ENCODE data around the gene ATG5.

- TF ChIP-seq POLR2A (IDR thresholded peaks at IDR 0.05), result no peak
- TF ChIP-seq CTCF (IDR thresholded peaks at IDR 0.05), result no peak
Measured at GRCh38 chr6:106252687-106253086, 72.9 kb downstream of the ATG5 start.
